ENCODE data around the gene EXOC6.

EXOC6 gene

GRCh38 chr10:93030409-93030808 lies 182.1 kb downstream of the EXOC6 start:
- DNase-seq = no peak

- DNase-seq = no peak
Measured at GRCh38 chr10:93032105-93032808, 183.9 kb downstream of the EXOC6 start.

GRCh38 chr10:93032809-93033137 lies 184.5 kb downstream of the EXOC6 start:
- no peak for DNase-seq

GRCh38 chr10:93034426-93034825 lies 186.1 kb downstream of the EXOC6 start:
- DNase-seq = no peak

- DNase-seq = no peak
Measured at GRCh38 chr10:93039110-93039509, 190.8 kb downstream of the EXOC6 start.

DNA sequence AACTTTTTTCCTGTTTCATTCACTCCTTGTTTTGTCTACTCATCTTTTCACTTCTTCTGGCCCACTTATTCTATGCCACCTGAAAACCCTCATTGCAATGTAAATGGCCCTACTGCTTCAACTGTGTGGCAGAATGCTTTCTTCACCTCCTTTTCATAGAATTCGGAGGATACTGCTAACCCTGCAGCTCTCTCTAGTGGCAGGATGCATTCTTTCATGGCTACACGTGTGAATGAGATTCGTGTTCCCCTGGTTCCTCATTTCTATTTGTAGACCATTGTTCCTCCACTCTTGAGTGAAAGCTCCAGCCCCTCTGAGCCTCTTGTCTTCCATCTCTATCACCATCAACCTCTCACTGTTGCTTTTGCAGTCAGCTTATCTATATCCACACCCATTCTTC lies 191.4 kb downstream of the EXOC6 start:
- DNase-seq = no peak

GRCh38 chr10:93054486-93054885 lies 206.2 kb downstream of the EXOC6 start:
- no peak for DNase-seq

DNA sequence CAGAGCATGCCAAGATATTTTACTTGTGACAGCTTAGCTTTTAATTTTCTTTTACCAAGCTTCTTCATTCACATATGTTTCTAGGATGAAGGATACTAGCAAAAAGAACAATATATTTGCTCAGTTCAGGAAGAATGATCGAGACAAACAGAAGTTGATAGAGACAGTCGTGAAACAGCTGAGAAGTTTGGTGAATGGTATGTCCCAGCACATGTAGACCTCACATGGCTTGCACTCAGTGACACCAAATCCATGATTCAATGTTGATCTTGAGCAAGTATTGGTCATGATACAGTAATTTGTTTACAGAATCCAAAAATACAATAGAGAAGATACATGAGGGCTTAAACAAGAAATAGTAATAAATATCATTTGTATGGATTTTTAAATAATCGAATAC lies 209.8 kb downstream of the EXOC6 start:
- DNase-seq = no peak

DNA sequence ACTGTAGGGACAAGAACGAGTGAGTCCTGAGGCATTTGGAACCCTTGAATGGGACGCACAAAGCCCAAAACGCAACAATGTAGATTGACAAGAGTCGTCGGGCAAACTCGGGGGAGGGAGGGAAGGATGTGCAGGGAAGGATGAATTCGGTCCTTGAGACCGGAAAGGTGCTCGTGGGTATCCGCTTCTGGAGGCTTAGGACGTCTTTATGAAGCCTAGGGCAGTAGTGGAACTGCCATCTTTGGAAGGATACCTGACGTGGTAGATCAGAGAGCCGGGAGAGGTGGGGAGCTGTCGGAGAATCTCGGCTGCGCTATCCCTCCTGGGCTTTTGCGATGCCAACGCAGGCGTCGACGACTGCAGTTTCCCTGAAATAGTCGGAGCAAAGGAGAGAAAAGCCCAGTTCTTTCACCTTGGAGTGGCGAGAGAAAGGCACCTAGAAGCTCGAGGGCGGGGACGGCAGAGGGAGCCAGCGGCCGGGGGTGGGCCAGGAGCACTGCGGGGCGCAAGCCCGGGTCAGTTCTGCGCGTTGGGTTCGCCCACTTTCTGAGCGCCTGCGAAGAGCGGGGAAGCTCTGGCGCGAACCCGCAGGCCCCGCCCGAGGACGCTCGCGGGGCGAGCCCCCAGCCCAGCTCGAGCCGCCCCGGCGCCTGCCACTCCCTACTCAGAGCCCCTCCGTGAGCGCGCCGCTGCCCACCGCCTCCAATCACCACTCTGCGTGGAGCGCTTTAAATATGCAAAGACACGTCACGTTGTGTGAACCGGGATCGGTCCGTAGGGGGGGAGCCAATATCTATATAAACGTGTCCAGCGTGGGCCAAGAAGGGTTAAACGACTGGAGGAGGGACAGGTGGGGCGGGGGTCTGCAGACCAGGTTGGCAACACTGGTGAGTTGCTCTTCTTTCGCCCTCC lies 211.9 kb downstream of the EXOC6 start, which contains the start of gene CYP26C1:
CYP26C1 (plus strand) TSS at position 824 of the 912 bp plus-strand sequence. CDS start 466 bp downstream, outside the sequence.
- DNase-seq = no peak

GRCh38 chr10:93060887-93061593 lies 212.7 kb downstream of the EXOC6 start:
- DNase-seq = no peak

- no peak for DNase-seq
Measured at GRCh38 chr10:93061594-93062513, 213.5 kb downstream of the EXOC6 start.

DNA sequence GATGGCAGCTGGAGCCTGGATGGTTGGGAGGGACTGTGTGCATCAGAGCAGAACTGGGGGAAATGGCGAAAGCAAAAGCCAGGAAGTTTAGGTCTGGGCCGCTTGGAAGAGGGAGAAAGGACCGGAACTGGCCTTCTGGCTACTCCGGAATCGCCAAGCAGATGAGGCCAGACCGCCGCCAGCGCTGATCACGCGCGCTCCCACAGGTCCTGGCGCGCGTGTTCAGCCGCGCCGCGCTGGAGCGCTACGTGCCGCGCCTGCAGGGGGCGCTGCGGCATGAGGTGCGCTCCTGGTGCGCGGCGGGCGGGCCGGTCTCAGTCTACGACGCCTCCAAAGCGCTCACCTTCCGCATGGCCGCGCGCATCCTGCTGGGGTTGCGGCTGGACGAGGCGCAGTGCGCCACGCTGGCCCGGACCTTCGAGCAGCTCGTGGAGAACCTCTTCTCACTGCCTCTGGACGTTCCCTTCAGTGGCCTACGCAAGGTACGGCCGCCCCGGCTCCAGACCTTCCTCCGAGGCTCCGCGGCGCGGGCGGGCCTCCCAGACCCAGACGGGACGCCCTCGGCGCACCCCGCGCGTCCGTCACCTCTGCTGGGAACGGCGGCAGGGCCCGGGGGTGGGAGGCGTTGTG lies 214.3 kb downstream of the EXOC6 start:
- DNase-seq = peak; percentile 68

DNA sequence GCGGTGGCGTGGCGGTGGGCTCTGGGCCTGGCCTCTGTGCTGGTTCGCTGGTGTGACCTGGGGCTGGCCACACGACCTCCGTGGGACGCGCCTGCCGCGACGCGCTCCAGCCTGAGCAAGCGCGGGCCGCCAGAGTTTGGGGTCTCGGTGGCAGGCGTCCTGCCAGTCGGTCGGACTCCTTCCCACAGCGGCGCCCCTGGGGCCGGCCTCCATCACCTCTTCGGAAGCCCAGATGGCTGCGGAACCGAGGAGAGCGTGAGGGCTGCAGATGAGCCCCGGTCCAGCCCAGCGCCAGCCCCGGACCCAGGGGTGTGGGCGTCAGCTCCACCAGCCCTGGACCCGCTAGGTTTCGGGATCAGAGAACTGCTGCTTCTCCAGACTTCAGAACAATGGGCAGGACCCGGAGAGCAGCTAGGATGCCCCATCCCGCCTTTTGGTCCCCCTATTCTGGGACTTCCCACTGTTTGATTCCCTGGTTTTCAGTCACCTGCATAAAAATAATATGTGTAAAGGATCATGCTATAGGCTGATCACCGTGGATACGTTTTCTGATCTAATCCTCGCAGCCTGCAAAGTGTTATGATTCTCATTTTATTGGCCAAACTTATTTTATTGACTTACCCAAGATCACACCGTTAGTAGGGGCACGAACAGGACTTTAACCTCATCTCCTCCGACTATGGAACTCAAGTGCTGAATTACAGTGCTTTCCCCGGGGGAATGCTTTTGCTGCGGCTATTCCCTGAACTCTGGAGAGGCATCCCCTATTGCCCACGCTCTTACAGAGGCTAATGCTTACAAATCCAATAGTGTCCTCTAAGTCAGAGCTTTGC lies 215.0 kb downstream of the EXOC6 start:
- no peak for DNase-seq

GRCh38 chr10:93063977-93064660 lies 215.8 kb downstream of the EXOC6 start:
- no peak for DNase-seq

GRCh38 chr10:93064874-93065660 lies 216.7 kb downstream of the EXOC6 start:
- DNase-seq = no peak

GRCh38 chr10:93065675-93066543 lies 217.6 kb downstream of the EXOC6 start:
- no peak for DNase-seq

DNA sequence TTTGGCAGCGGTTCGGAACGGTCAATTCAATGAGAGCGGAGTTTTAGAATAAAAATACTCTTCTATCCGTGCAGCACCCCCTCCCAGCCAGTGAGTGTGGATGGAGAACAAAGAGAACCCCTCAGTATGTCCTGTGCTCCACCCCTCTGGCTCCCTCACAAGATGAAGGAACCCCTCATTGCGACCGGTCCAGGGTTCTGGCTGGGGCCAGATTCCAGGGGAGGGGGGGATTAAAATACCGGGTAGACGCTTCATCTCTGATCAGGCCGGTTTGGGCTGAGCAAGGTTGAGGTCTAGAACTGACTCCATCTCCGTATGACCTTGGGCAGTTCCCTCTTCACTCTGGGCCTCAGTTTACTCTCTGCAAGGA lies 218.2 kb downstream of the EXOC6 start:
- DNase-seq = no peak

Measured in activated CD4-positive, alpha-beta T cell treated with anti-CD3 and anti-CD28 coated beads, Interleukin-2, Interleukin-6, amounts not matched to agents 100 ng/mL and 50 ng/mL, durations not matched to agents 16 hours and 8 hours (primary cell).